Parathyroid adenoma (tissue), 2 donors: ENCODE measurements around the gene ACOT8.

Experiments
- H2AFZ ChIP-seq: fragments of 300-600 bp; sonication (generic); one replicate; pipeline ENCODE4 v1.7.0; 2017; ENCODE audit warnings: antibody characterized with exemption, mild to moderate bottlenecking
- H3K27ac ChIP-seq: fragments of 300-600 bp; sonication (generic); one replicate; pipeline ENCODE4 v1.7.0; 2017
- H3K27me3 ChIP-seq: fragments of 300-600 bp; sonication (generic); one replicate; pipeline ENCODE4 v1.7.0; 2017; ENCODE audit warnings: low read length; ENCODE audit not compliant: control insufficient read depth, insufficient read depth
- H3K36me3 ChIP-seq: fragments of 300-600 bp; sonication (generic); one replicate; pipeline ENCODE4 v1.7.0; 2017; ENCODE audit warnings: low read length; ENCODE audit not compliant: control insufficient read depth, insufficient read depth
- H3K4me1 ChIP-seq: fragments of 300-600 bp; sonication (generic); one replicate; pipeline ENCODE4 v1.7.0; 2017; ENCODE audit warnings: control low read depth
- H3K4me2 ChIP-seq: fragments of 300-600 bp; sonication (generic); one replicate; pipeline ENCODE4 v1.7.0; 2017; ENCODE audit warnings: low read length
- H3K4me3 ChIP-seq: fragments of 300-600 bp; sonication (generic); one replicate; pipeline ENCODE4 v1.7.0; 2017; ENCODE audit warnings: low read depth, low read length
- H3K79me2 ChIP-seq: fragments of 300-600 bp; sonication (generic); one replicate; pipeline ENCODE4 v1.7.0; 2017; ENCODE audit warnings: control low read depth
- H3K9ac ChIP-seq: fragments of 300-600 bp; sonication (generic); one replicate; pipeline ENCODE4 v1.7.0; 2017; ENCODE audit warnings: mild to moderate bottlenecking
- H3K9me3 ChIP-seq: fragments of 300-600 bp; sonication (generic); one replicate; pipeline ENCODE4 v1.7.0; 2017; ENCODE audit warnings: low read length; ENCODE audit not compliant: control insufficient read depth
- TF ChIP-seq, protein P1 (sequence below): fragments of 300-600 bp; sonication (generic); IDR thresholded peaks from one replicate; pipeline ENCODE4 v1.7.0; 2017; ENCODE audit warnings: antibody characterized with exemption, mild to moderate bottlenecking
- donor health status: primary hyperparathyroidism.

ACOT8 gene

DNA sequence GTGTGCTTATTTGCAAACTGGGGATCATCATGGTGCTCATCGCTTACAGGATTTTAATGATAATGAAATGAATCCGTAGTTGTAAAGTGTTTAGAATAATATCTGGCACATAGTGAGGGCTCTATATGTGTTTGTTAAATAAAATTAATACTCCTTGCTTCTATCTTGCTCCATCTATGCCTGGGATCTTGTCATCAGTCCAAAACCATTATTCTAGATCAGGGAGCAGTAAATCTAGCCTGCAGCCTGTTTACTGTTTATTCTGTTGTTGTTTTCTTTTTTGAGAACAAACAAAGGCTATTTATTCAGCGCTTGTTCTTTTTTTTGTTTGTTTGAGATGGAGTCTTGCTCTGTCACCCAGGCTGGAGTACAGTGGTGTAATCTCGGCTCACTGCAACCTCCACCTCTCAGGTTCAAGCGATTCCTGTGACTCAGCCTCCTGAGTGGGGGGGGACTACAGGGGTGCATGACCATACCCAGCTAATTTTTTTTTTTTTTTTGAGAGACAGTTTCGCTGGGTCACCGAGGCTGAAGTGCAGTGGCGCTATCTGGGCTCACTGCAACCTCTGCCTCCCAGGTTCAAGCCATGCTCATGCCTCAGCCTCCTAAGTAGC is 8.1 kb downstream of the ACOT8 start:
- TF ChIP-seq, protein P1, sequence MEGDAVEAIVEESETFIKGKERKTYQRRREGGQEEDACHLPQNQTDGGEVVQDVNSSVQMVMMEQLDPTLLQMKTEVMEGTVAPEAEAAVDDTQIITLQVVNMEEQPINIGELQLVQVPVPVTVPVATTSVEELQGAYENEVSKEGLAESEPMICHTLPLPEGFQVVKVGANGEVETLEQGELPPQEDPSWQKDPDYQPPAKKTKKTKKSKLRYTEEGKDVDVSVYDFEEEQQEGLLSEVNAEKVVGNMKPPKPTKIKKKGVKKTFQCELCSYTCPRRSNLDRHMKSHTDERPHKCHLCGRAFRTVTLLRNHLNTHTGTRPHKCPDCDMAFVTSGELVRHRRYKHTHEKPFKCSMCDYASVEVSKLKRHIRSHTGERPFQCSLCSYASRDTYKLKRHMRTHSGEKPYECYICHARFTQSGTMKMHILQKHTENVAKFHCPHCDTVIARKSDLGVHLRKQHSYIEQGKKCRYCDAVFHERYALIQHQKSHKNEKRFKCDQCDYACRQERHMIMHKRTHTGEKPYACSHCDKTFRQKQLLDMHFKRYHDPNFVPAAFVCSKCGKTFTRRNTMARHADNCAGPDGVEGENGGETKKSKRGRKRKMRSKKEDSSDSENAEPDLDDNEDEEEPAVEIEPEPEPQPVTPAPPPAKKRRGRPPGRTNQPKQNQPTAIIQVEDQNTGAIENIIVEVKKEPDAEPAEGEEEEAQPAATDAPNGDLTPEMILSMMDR, result no peak
- Histone ChIP-seq H3K4me2 (no peak overlapping the region), H3K79me2 (peaks cover 12% of the 10 kb centered on the region), H3K36me3 (no peaks in the 10 kb centered on the region), H2AFZ (no peak overlapping the region), H3K9me3 (no peaks in the 10 kb centered on the region), H3K27me3 (no peaks in the 10 kb centered on the region), H3K4me1 (no peaks in the 10 kb centered on the region), H3K4me3 (no peak overlapping the region), H3K27ac (no peak overlapping the region), H3K9ac (no peak overlapping the region)

DNA sequence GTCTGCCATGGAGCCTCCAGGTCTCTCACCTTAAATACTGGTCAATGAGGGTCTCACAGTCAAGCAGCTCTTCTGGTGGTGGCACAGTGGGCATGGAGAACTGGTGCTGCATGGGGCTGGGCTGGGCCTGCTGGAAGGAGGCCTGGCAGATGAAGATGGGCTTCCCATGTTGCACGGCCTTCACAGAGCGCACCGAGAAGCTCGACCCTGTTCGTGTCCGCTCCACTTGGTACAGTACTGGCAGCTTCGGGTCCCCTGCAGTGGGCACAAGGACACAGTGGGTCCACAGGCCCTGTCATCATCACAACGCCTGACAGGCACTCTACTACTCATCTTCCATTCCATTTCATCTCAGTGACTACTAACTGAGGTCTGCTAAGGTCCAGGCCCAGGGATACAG is 8.8 kb downstream of the ACOT8 start:
- no peak overlapping the region for H3K4me2 ChIP-seq
- H3K9ac ChIP-seq, result no peak overlapping the region
- H3K27me3 ChIP-seq, result no peaks in the 10 kb centered on the region
- H2AFZ ChIP-seq, result no peak overlapping the region
- no peak overlapping the region for H3K27ac ChIP-seq
- no peaks in the 10 kb centered on the region for H3K4me1 ChIP-seq
- no peaks in the 10 kb centered on the region for H3K36me3 ChIP-seq
- TF ChIP-seq, protein P1, result no peak
- no peak overlapping the region for H3K4me3 ChIP-seq
- H3K9me3 ChIP-seq, result no peaks in the 10 kb centered on the region
- H3K79me2 ChIP-seq, result peaks cover 12% of the 10 kb centered on the region

DNA sequence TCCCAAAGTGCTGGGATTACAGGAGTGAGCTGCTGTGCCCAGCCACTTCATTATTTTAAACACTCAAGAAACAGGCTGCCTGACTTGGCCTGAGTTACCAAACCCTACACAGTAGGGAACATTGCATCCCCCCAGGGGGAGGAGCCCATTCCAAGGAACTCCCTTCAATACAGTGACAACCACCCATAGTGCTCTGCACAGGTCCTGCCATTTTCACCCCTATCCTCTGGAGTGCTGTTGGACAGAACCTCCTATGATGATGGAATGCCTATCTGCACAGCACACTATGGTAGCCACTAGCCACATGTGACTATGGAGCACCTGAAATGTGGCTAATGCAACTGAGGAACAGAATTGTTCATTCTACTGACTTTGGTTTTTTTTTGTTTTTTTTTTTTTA is 11.7 kb downstream of the ACOT8 start:
- H3K79me2 ChIP-seq, result peaks cover 12% of the 10 kb centered on the region
- no peak overlapping the region for H3K27ac ChIP-seq
- TF ChIP-seq, protein P1, result no peak
- no peak overlapping the region for H3K4me2 ChIP-seq
- no peak overlapping the region for H3K4me3 ChIP-seq
- no peaks in the 10 kb centered on the region for H3K27me3 ChIP-seq
- H3K9ac ChIP-seq, result no peak overlapping the region
- H2AFZ ChIP-seq, result no peak overlapping the region
- H3K36me3 ChIP-seq, result no peaks in the 10 kb centered on the region
- no peaks in the 10 kb centered on the region for H3K4me1 ChIP-seq
- no peaks in the 10 kb centered on the region for H3K9me3 ChIP-seq

DNA sequence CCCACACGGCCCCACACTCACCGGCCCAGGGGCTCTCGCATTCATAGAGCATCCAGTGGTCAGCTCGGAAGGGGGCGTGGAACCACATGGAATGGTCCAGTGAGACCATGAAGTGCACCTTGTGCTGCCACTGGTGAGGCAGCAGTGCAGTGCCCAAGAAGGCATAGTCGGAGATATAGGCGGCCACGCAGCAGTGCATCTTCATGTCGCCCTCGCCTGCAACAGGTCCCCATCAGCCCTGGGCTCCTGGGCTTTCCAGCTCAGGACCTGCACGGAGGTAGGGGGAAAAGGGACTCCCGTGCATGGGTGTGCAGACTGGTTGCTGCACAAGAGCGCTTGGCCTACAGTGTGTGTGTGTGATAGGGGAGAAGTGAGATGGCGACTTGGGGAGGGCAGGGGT is 13.7 kb downstream of the ACOT8 start:
- TF ChIP-seq, protein P1, result no peak
- H3K27me3 ChIP-seq, result no peaks in the 10 kb centered on the region
- no peak overlapping the region for H3K4me3 ChIP-seq
- no peak overlapping the region for H3K4me2 ChIP-seq
- H3K79me2 ChIP-seq, result peaks cover 3% of the 10 kb centered on the region
- no peaks in the 10 kb centered on the region for H3K4me1 ChIP-seq
- no peak overlapping the region for H2AFZ ChIP-seq
- H3K9me3 ChIP-seq, result no peaks in the 10 kb centered on the region
- no peak overlapping the region for H3K9ac ChIP-seq
- no peaks in the 10 kb centered on the region for H3K36me3 ChIP-seq
- H3K27ac ChIP-seq, result no peak overlapping the region

DNA sequence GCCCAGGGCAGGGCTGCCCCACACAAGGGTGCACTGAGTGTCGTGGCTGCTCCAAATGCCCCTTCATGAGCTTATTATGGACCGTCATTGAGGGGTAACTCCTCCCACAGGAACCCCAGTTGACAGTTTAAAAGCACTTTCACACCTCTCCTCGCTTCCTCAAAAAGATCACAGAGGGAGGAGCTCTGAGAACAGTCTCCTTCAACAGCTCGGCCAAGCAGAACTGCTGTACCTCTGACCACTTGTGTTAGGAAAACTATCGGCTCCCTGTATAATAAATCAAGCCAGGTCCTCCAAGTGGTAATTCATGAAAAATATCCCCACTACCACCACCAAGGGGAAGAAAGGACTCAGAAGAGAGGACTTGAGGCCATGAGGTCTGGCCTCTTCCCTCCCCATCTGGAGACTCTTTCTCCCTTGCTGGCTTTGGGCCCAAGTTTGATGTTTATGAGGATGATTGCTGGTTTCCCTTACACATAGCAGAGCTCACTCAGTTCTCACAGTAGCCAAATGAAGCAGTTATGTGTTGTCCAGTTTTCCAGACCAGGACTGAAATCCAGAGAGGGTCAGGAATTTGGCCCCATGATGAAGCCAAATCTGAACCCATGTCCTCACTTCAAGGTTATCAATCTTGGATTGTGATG is 14.9 kb downstream of the ACOT8 start:
- H3K9me3 ChIP-seq, result no peaks in the 10 kb centered on the region
- no peak overlapping the region for H2AFZ ChIP-seq
- H3K36me3 ChIP-seq, result no peaks in the 10 kb centered on the region
- H3K27ac ChIP-seq, result no peak overlapping the region
- peaks cover 3% of the 10 kb centered on the region for H3K79me2 ChIP-seq
- H3K4me1 ChIP-seq, result no peaks in the 10 kb centered on the region
- no peak overlapping the region for H3K9ac ChIP-seq
- H3K4me3 ChIP-seq, result no peak overlapping the region
- TF ChIP-seq, protein P1, result no peak
- H3K27me3 ChIP-seq, result no peaks in the 10 kb centered on the region
- no peak overlapping the region for H3K4me2 ChIP-seq
